ENCODE measurements around the gene KAT14.
"Not testable (repeated sequence)": the region's sequence is repeated elsewhere in the genome, so short reads cannot be mapped to it uniquely, and the experiment has no call there.

Gene KAT14

GRCh38 chr20:18224968-18225568, 87.4 kb downstream of the KAT14 start:
- DNase-seq: no peak

GRCh38 chr20:18225632-18226031, 88.0 kb downstream of the KAT14 start:
- no peak for DNase-seq

- not testable (repeated sequence) for DNase-seq
These were observed 89.1 kb downstream of the KAT14 start for GRCh38 chr20:18226741-18227140.

DNA sequence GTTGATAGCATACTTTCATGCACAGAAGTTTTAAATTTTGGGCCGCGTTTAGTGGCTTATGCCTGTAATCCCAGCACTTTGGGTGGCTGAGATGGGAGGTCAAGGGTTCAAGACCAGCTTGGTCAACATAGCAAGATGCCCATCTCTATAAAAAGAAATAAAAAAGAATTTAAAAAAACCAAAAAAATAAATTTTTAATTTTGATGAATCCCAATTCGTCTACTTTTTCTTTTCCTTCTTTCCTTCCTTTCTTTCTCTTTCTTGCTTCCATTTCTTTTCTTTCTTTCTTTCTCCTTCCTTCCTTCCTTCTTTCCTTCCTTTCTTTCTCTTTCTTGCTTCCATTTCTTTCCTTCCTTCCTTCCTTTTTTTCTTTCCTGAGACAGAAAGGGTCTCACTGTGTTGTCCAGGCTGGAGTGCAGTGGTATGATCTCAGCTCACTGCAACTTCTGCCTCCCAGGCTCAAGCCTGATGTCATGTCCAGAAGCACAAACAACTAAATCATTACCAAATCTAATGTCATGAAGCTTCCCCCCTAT, 95.8 kb downstream of the KAT14 start:
- no peak for DNase-seq

Measured in NCI-H187 treated with DMSO at 0.1 percent for 48 hours (cell line).